ENCODE measurements around the gene ISYNA1. TPM values are rescaled to one million over a fixed set of nuclear protein-coding genes. Genes with fewer than 3 reads are reported as not detected.

ISYNA1 gene
- total and polyA plus RNA-seq, 2 of the 13 experiments (the other 11 are each of a cell fraction or from before 2014, with no cell fraction given) = 29.6 to 48.5 TPM

GRCh38 chr19:18469069-18469846, 31.3 kb upstream of the ISYNA1 start (continued):
- TF ChIP-seq ZNF678 (CRISPR knock-in tag; IDR thresholded peaks at IDR 0.05) (no peak), SP140L (CRISPR knock-in tag; IDR thresholded peaks at IDR 0.05; ENCODE audit: borderline replicate concordance) (no peak), SP4 (CRISPR knock-in tag; IDR thresholded peaks at IDR 0.05) (0 out of 2 replicates have a peak, but pooled peaks have one; percentile 13), ZNF607 (CRISPR knock-in tag; IDR thresholded peaks at IDR 0.05; ENCODE audit: borderline replicate concordance) (no peak; the same call in none of the 2 replicates), ZNF580 (CRISPR knock-in tag; IDR thresholded peaks at IDR 0.05; ENCODE audit: borderline replicate concordance, low read depth) (no peak), ZUFSP (CRISPR knock-in tag; IDR thresholded peaks at IDR 0.05; ENCODE audit: borderline replicate concordance) (no peak), FOXC1 (CRISPR knock-in tag; IDR thresholded peaks at IDR 0.05; ENCODE audit: borderline replicate concordance) (peak; percentile 58; the same call in 1 of the 2 replicates), STAT6 (CRISPR knock-in tag; IDR thresholded peaks at IDR 0.05; ENCODE audit: borderline replicate concordance) (no peak), MBNL3 (CRISPR knock-in tag; conservative IDR thresholded peaks at IDR 0.05) (no peak), ZNF331 (CRISPR knock-in tag; IDR thresholded peaks at IDR 0.05) (no peak; the same call in 1 of the 2 replicates), PRDM10 (CRISPR knock-in tag; IDR thresholded peaks at IDR 0.05; ENCODE audit: low read depth) (peak; percentile 46; the same call in 1 of the 2 replicates), ZNF597 (CRISPR knock-in tag; IDR thresholded peaks at IDR 0.05) (no peak), ZNF75D (CRISPR knock-in tag; IDR thresholded peaks at IDR 0.05; ENCODE audit: borderline replicate concordance) (no peak), NKX3-1 (CRISPR knock-in tag; IDR thresholded peaks at IDR 0.05) (no peak), SRSF1 (optimal IDR thresholded peaks at IDR 0.05; ENCODE audit: low read depth, low read length) (peak; percentile 18), RFXANK (CRISPR knock-in tag; IDR thresholded peaks at IDR 0.05) (no peak), PRPF4 (IDR thresholded peaks at IDR 0.05; ENCODE audit: low read depth, low read length, poor library complexity, severe bottlenecking) (no peak), THAP11 (CRISPR knock-in tag; IDR thresholded peaks at IDR 0.05) (peak; percentile 32; the same call in 1 of the 2 replicates)
